ENCODE results near the gene NOS1AP. TPM values are rescaled to one million over a fixed set of nuclear protein-coding genes. Genes with fewer than 3 reads are reported as not detected.

Gene NOS1AP
- total and polyA plus RNA-seq, 9 of the 15 experiments (the other 6 are each of a cell fraction or from before 2014, with no cell fraction given) = 0.07 to 1.5 (median 0.22) TPM

- TF ChIP-seq ERF (CRISPR knock-in tag; IDR thresholded peaks at IDR 0.05) (no peak), ZEB2 (IDR thresholded peaks at IDR 0.05) (no peak), RB1 (IDR thresholded peaks at IDR 0.05; ENCODE audit: low read depth) (no peak), YBX1 (IDR thresholded peaks at IDR 0.05) (no peak), LCOR (CRISPR knock-in tag; IDR thresholded peaks at IDR 0.05) (no peak), ZNF449 (CRISPR knock-in tag; IDR thresholded peaks at IDR 0.05) (no peak), ESRRB (CRISPR knock-in tag; IDR thresholded peaks at IDR 0.05; ENCODE audit: borderline replicate concordance) (no peak), RBM25 (IDR thresholded peaks at IDR 0.05; ENCODE audit: low read depth, low read length, severe bottlenecking) (no peak), ZBTB12 (CRISPR knock-in tag; IDR thresholded peaks at IDR 0.05) (no peak)
Measured at GRCh38 chr1:162365284-162366020, 296.0 kb downstream of the NOS1AP start (continued).
